IPS-11a (cell line): ENCODE results near the gene RAB20.

ENCODE experiments used
- H3K4me3 ChIP-seq: one replicate; pipeline ENCODE4 v1.5.1; 2013; ENCODE audit warnings: low read depth, low read length, control low read depth

RAB20 gene

DNA sequence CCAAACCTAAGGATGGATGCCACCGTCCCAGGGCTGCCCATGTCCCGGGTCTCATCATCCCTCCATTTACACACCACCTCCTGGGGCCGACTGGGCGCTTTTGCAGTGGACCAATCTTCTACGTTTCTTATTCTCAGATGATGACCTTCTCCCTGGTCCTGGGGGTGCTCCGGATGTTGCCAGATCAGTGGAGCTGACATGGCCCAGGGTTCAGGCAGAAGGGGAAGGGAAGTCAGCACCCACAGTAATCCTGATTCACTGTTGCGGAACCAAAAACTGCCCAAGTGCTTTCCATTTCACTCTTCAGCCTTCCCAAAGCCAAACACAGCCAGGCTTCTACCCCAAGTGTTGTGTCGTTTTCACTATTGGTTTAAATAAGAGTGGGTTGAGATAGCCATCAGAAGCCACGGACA lies 29.8 kb downstream of the RAB20 start:
- H3K4me3 ChIP-seq, result no peak overlapping the region

- H3K4me3 ChIP-seq, result no peak overlapping the region
Measured at GRCh38 chr13:110531100-110531499, 30.4 kb downstream of the RAB20 start.

GRCh38 chr13:110529522-110530311 lies 31.8 kb downstream of the RAB20 start:
- no peak overlapping the region for H3K4me3 ChIP-seq

GRCh38 chr13:110528911-110529310 lies 32.6 kb downstream of the RAB20 start:
- H3K4me3 ChIP-seq, result no peak overlapping the region

DNA sequence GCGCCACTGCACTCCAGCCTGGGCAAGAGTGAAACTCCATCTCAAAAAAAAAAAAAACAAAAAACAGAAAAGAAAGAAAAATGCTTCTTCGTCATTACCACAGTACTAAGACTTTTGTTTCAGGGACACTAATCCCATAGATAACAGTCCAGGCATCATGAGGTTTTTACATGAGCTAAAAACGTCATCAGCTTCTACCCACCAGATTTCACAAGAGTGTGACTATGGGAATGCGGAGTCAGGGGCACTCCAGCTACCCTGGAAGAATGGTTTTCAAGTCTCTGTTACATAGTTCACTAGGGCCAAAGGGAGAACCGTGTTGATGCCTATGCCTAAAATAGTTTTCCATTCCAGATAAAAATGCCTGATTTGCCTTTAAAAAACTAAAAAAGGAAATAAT lies 33.2 kb downstream of the RAB20 start:
- no peak overlapping the region for H3K4me3 ChIP-seq

DNA sequence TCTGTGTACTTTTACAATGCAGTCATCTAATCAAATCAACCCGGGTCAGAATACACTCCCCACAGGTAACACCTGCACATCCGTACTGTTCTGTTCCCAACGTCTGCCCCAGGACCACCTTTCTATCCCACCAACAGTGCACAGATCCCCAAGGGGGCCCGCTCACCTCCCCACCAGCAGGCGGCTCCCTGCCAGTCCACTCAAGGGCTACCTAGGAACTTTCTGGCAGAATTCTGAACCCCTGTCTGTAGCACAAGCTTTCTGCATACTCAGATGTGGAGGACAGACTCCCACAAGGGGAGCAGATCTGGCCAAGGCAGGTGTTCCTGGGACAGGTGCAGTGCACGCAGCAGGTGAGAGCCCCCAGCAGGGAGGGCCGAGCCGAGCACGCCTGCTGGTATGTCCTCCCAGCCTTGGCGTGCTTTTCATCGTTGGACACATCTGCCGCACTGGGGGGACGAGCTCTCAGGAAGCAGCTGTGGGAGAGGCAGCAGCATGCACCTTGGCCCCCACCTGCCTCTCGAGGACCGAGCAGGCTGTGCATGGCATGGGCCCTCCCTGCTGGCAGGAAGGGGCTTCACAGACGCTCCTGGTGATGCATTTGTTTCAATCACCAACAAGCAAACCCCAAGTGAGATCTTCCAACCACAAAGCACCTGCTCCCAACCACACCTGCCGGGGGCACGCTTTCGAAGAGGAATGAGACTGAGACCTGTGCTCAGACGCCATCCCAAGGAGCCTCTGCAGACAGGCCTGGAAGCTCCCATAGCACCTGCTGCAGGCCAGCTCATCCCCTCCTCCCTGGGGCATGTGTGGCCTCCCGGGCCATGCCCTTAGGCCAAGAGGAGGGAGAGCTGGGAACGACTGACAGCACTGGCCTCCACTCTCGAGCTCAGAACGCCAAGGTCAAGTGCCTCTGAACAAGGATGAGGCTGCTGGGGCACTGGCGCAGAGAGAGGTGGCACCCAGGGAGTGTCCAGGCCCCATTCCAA lies 35.9 kb downstream of the RAB20 start:
- no peak overlapping the region for H3K4me3 ChIP-seq

GRCh38 chr13:110524541-110525257 lies 36.8 kb downstream of the RAB20 start:
- H3K4me3 ChIP-seq, result no peak overlapping the region

DNA sequence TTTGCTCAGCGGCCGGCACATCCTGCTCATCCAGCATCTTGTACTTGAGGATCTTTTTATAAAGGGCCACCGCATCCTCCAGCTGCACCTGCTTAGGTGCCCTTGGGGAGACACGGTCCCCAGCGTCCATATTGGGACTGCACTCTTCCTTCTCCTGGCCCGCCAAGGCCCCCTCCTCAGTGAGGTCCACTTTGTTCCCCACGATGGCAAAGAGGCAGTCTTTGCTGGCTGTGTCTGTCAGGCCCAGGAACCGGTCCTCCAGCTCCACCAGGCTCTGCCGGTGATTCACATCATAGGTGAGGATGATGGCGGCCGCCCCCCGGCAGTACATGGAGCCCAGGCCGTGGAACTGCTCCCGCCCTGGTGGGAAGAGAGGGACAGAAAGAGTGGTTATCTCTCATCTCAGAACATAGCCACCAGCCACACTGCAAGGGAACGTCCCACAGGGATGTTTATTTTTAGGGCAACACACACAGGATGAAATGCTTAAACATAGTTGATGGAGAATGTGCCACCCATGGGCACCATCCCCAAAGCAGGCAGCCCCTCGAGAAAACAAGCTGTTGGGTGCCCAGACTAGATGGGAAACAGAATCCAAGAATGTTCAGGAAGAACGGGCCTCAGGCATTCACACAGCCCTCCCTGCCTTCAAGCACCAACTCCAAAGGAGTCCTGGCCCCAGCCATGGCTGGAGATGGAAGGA lies 37.5 kb downstream of the RAB20 start:
- no peak overlapping the region for H3K4me3 ChIP-seq

- no peak overlapping the region for H3K4me3 ChIP-seq
Measured at GRCh38 chr13:110523180-110523579, 38.3 kb downstream of the RAB20 start.

DNA sequence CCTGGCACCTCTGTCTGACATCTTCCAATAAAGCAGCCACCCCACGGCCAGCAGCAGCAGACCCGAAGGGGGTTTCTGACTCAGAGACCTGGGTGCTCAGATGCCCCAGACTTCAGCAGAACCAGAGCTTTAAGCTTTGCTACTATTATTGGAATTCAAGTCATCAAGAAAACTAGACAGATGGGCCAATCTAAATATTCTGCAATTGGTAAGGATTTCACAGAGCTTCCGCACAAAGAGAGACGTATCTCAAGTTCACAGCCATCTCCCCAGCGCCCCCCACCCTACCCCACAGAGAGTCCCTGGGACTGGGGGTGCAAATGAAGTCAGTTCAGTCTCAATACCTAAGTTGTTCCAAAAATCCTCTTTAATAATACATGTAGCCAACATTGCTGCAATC lies 38.8 kb downstream of the RAB20 start:
- no peak overlapping the region for H3K4me3 ChIP-seq

DNA sequence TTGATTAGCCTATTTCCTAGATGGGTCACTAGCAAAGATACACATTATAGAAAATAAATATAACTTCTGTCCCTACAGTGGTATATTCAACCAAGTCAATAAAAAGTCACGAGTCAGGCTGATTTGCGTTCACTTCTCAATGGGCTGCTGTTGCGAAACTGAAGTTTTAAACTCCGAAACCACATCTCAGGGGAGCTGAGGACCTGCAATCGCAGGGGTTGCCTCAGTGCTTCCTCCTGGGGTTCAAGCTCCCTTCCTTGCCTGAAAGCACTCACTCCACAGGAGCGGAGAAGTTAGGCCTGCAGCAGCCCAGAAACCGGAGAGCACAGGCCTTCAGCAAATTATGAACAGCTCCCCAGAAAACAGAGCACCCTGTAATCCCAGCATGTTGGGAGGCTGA lies 39.6 kb downstream of the RAB20 start:
- no peak overlapping the region for H3K4me3 ChIP-seq

GRCh38 chr13:110521296-110521680 lies 40.2 kb downstream of the RAB20 start:
- H3K4me3 ChIP-seq, result no peak overlapping the region

- no peak overlapping the region for H3K4me3 ChIP-seq
Measured at GRCh38 chr13:110520431-110521295, 40.9 kb downstream of the RAB20 start.

DNA sequence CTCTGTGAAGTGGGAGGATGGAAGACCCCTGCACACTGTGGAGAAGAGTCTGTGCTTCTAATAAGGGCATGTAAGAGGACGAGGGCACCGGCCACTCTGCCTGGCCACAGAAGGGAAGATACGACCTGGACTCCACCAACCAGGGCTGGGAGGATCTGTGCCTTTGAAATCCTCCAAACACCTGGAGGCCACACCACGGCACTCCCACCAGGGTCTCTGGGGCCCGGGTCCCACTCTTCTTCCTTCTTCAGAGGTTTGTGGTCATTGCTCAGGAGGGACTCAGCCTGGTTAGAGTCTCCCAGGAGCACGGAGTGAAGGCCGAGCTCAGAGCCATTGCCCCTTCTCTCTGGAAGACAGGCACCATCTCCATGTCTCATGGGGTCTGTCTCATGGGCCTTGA lies 42.0 kb downstream of the RAB20 start:
- H3K4me3 ChIP-seq, result no peak overlapping the region

- no peak overlapping the region for H3K4me3 ChIP-seq
Measured at GRCh38 chr13:110519046-110519445, 42.5 kb downstream of the RAB20 start.

DNA sequence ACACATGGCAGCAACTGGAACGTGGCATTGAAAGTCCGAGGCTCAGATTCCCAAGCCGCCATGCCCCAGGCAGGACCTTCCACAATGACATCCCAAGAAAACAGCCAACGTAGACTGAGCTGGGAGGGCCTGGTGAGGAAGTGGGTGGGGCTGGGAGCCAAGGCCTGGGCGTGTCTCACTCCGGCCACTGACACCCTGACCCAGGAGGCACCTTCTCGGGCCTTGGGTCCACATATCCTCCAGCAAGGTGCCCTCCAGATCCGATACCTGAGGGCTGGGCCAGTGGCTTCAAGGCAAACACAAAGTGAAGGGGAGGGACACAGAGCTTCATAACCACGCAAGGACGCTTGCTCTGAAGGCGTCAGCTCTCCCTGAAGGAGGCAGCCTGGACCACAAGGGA lies 43.0 kb downstream of the RAB20 start:
- H3K4me3 ChIP-seq, result no peak overlapping the region

DNA sequence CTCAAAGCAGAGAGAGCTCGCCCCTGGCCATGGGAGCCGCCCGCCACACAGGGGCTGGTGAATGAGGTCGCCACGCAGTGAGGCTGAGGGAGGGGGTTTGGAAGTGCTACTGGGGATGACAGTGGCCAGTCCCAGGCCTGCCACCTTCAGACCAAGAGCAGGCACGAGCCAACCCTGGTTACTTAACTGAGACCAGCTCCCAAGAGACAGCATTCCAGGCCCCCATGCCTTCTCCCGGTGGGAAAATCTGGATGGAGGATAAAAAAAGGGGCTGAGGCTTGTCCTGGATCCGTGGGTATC lies 43.3 kb downstream of the RAB20 start:
- H3K4me3 ChIP-seq, result no peak overlapping the region

DNA sequence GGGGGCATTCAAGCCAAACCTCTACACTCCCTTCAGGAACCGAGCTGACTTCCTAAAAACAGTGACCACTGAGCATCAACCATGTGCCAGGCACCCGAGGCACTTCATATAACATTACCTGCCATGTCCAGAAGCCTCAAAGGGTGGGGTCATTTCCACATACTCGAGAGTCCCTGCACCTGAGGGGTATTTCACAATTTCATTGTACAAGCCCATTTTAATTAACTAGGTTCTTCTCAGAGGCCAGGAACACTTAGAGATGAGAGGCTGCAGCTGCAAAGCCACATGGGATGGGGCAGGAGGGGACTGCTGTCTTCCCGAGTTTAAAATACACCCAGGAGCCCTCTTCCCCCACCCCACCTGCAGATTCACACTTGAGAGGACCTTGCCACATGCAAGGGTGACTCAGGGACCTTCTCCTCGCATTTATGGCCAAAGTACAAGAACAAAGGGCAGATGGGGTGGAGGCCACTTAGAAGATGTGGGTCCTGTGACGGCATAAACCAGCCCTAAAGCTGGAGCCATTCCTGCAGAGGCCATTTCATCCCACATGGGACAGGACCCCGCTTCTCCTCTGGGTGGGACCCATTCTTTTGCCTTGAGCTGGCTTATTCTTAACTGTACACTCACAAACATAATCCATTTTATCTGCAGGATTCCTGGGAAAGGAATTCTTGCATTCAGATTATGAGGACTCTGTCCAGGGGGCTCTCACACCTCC lies 43.9 kb downstream of the RAB20 start:
- no peak overlapping the region for H3K4me3 ChIP-seq

DNA sequence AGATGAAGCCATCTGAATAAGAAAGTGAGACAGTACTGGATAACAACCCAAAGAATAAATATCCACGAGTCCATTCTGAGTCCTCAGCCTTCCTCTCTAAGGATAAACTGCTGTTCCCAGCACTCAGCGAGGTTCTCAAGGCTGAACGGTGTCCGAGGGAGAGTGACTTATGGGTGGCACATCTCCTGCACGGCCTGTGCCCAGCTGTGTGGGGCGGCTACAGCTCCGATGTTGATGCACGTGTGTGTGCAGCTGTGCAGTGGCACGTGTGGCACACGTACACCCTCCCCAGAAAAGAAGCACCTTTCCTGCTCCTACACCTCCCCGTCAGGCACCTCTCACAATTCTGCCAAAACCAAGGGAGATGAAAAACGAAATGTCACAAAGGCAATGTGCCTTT lies 45.0 kb downstream of the RAB20 start:
- H3K4me3 ChIP-seq, result no peak overlapping the region
